SW 1271 (cell line): Measurements from ENCODE around the gene OR5A2.
"Not testable (repeated sequence)": the region's sequence is repeated elsewhere in the genome, so short reads cannot be mapped to it uniquely, and the experiment has no call there.

ENCODE experiments used
- DNase-seq, 2 experiments: peaks; one replicate each; lab custom pipeline; 2025; lab: John Stamatoyannopoulos, UW

Gene OR5A2

GRCh38 chr11:59380263-59381059 is 45.8 kb downstream of the OR5A2 start:
- DNase-seq, result no peak

- not testable (repeated sequence) for DNase-seq
Observed at GRCh38 chr11:59372324-59372723, 53.9 kb downstream of the OR5A2 start.

- no peak for DNase-seq
Observed at GRCh38 chr11:59368238-59369022, 57.8 kb downstream of the OR5A2 start.
